HG03159 (cell line): Measurements from ENCODE around the gene CILP2.

ENCODE experiments used
- ATAC-seq: cut with Tn5 transposase; IDR thresholded peaks from one replicate; pipeline ENCODE4 v1.9.1; 2021; ENCODE audit warnings: mild to moderate bottlenecking, moderate library complexity; ENCODE audit not compliant: unreplicated experiment

The CILP2 gene

GRCh38 chr19:19562665-19563347, 24.7 kb downstream of the CILP2 start:
- ATAC-seq: no peak

GRCh38 chr19:19563348-19563848, 25.3 kb downstream of the CILP2 start:
- ATAC-seq: no peak

- ATAC-seq: no peak
Observed at GRCh38 chr19:19566306-19566705, 28.2 kb downstream of the CILP2 start.

- no peak for ATAC-seq
Observed at GRCh38 chr19:19567391-19567790, 29.3 kb downstream of the CILP2 start.

- no peak for ATAC-seq
Observed at GRCh38 chr19:19568802-19569756, 31.0 kb downstream of the CILP2 start.

- ATAC-seq: no peak
Observed at GRCh38 chr19:19570571-19570970, 32.5 kb downstream of the CILP2 start.

- ATAC-seq: no peak
Observed at GRCh38 chr19:19571071-19571786, 33.2 kb downstream of the CILP2 start.

GRCh38 chr19:19575411-19575810, 37.3 kb downstream of the CILP2 start:
- ATAC-seq: no peak

- ATAC-seq: no peak
Observed at GRCh38 chr19:19578252-19578651, 40.2 kb downstream of the CILP2 start.

GRCh38 chr19:19579533-19580361, 41.7 kb downstream of the CILP2 start:
- ATAC-seq: no peak

GRCh38 chr19:19580418-19580817, 42.4 kb downstream of the CILP2 start:
- ATAC-seq: no peak

- no peak for ATAC-seq
Observed at GRCh38 chr19:19581391-19581790, 43.3 kb downstream of the CILP2 start.

GRCh38 chr19:19582471-19582870, 44.4 kb downstream of the CILP2 start:
- no peak for ATAC-seq

GRCh38 chr19:19584356-19584755, 46.3 kb downstream of the CILP2 start:
- ATAC-seq: no peak

- ATAC-seq: no peak
Observed at GRCh38 chr19:19587771-19588170, 49.7 kb downstream of the CILP2 start.

- no peak for ATAC-seq
Observed at GRCh38 chr19:19588546-19588945, 50.5 kb downstream of the CILP2 start.

GRCh38 chr19:19591133-19591825, 53.2 kb downstream of the CILP2 start:
- peak; percentile 53 for ATAC-seq

GRCh38 chr19:19592690-19593089, 54.6 kb downstream of the CILP2 start:
- ATAC-seq: no peak

GRCh38 chr19:19594381-19594780, 56.3 kb downstream of the CILP2 start:
- no peak for ATAC-seq
